Central memory CD4-positive, alpha-beta T cell (primary cell): ENCODE data around the gene PRDM8.
"Not testable (repeated sequence)": the region's sequence is repeated elsewhere in the genome, so short reads cannot be mapped to it uniquely, and the experiment has no call there.

ENCODE experiments used
- DNase-seq: peaks from one replicate; pipeline ENCODE4 v3.0.0; 2022

The PRDM8 gene

DNA sequence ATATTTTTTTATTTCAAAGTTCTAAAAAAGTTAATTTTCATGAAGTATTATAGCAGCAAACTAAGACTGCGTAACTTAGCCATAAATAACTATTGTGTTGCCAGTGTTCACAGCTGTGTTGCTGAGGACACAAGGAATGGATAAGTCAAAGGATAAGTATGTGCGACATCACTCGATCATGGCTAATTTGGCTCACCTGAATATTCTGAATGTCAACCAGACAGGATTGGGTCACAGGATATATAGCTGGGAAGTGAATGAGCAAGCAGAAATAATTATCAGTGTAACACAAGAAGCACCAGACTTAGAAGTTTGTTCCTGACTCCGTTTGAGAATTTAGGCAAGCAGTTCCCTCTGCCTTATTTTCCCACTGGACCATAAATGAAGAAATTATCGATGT, 33.9 kb downstream of the PRDM8 start:
- DNase-seq = no peak

DNA sequence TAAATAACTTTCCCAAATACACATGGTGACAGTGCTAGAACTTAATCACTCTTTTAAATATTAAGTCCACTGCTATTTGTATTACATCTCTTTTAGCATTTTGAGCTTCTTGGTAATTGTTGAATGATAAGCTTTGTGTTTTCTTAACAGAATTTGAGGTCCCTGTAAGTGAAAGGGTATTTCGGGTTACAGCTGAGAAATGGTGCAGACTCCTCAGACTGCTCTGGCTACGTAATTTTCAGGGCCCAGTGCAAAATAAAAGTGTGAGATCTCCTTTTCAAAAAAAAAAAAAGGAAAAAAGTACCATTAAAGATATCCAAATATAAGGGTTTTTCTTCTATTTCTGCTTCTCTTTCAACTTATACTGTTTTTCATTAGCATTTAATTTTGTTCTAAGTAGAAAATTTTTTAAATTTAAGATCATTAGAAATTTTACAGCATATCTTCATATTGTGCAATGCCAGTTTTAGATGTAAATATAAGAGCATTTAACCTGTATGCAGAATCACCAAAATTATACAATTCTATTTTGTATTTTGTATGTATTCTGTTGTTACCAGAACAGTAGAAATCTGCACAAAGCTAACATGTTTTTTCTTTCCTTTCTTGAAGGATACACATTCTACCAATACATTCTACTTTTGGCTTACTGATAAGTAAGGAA, 35.5 kb downstream of the PRDM8 start:
- no peak for DNase-seq

DNA sequence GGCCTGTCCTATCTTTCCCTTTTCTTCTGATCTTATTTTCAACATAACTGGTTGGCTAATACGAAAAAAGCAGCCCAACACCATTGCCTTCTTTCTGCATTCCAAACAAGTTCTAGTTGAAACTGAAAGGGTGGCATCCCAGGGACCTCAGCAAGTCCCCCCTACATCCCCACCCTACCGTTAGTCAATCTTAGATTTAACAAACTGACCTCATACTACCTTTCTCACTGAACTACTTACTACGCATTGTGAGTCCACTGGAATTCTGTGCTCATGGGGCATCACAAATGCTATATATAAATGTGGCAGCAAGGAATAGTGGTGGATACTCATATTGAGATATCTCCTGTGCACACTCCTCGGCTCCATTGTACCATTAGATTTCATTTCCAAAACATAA, 36.1 kb downstream of the PRDM8 start:
- DNase-seq = no peak

DNA sequence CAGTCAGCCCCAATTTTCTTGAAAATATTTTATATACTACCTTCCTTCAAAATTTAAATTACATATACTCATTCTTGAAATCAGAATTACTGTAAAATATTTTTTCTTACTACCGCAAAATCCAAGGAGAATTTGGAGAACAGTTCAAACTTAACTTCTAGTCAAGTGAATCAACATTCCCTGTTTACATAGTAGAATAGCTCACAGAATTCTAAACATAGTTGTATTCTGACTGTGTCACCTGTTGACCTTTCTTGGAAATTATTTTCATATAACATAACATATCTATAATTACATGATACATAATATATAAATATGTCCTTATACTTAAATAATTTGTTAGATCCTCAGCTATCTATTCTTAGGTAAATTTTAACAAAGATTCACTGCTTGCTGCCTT, 38.1 kb downstream of the PRDM8 start:
- no peak for DNase-seq

DNA sequence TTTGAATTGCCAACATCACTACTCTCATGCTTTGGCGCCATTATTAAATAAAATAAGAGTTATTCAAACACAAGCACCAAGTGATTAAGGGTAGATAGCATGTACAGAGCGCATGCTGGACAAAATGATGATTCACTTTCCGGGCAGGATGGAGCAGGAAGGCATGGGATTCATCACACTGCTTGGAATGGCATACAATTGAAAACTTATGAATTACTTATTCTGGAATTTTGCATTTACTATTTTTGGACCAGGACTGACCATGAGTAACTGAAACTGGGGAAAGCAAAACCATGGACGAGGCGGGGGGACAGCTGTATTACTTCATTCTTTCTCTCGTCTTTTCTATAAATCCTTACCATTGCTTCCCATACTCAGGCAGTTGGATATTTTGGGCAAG, 40.7 kb downstream of the PRDM8 start:
- DNase-seq = no peak

DNA sequence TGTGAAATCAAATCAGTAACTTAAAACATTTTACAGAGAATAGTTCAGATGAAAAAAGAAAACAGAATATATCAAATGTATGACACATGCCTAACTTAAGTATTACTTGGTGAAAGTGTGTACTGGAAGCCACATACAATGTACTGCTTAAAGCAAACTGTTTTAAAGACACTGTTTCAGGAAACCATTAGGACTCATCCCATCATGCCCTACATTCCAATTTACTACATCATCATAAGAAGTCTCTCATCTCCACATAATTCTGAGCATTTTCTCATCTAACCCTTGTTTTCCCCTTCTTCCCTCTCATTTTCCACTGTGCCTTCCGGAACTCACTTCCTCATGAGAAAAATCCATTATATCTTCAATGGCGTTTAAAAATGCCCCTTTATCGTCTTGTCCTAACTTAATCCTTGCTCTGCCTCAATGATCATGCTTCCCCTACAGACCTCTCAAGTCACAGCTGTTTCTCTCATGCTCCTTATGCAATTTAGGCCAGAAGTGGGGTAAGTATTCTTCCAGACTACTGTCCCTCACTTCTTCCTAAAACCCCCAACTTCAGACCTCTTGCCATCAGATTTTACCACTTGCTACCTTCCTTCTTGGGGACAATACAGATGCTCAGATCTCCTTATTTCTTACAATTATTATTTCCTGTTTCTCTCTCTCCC, 42.3 kb downstream of the PRDM8 start:
- no peak for DNase-seq

DNA sequence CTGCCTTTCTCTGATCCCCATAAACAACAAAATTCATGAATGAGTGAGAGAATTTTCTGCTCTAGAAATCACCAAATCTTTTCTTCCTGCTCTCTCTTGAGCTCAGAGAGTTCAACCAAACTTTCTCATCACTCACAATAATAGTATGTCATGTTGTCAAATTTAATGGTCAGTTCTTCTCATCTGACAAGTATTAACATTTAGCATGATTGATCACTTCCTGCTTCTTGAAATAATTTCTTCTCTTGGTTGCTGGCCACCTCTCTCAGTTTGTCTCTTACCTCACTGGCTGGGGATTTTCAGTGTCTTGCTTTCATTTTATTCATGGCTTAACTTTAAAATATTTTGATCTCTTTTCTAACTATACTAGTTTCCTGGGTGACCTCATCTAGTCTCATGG, 43.7 kb downstream of the PRDM8 start:
- no peak for DNase-seq

DNA sequence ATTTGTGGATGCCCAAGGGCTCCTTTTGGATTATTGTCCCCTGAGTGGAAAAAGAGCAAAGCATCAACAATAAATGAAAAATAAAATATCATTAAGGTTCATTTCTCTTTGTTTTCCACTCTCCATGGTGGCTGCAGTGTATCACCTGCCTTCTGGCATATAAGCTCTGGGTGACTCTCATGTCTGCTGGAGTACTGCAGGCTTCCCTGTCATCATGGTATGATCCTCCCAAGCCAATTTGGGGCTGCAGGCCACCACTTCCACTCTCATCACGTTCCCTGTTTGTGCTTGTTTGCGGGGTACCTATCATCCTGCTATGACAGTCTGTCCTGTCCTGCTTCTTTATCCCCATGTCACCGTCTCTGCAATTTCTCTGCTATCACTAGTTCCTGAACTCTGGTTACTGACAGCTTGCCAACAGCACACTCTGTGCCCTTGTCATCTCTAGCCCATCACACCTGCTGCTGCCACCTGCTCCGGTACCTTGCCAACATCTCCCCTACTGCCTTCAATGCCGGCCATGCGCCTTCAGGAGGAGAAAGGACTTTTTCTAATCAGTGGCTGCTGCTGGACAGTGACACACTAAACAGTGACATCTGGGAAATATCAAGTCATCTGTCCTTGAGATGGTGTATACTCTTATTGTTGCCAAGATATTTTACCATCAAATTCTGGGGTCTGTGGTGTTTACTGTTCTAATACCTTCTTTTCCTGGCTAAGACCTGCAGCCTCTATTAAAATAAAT, 46.1 kb downstream of the PRDM8 start:
- no peak for DNase-seq

DNA sequence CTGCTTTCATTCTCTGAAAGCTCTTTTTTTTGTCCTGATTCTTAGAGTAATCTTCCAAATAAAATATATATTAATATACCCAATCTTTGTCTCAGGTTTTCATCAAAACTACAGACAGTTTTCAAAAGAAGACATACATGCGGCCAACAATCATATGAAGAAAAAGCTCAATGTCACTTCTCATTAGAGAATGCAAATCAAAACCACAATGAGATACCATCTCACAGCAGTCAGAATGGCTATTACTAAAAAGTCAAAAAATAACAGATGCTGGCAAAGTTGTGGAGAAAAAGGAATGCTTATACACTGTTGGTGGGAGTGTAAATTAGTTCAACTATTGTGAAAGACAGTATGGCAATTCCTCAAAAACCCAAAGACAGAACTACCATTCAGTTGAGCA, 50.2 kb downstream of the PRDM8 start:
- DNase-seq = not testable (repeated sequence)

DNA sequence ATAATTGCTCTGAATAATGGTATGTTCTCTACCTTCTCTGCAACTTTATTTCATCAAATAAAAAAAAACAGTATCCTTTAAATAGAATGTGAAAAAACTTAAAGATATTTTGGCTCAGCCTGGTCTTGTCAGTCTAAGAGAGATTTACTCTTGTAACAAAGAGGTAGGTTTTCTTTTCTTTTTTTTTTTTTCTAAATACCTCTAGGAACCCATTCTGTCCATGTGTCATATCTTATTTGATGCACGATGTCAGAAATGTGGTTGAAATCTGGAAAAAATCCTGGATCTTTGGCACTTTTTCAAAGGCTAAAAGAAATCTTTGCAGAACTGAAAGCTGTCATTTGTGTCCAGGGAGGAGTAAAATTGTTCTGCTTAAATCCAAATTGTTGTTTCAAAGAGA, 51.8 kb downstream of the PRDM8 start:
- no peak for DNase-seq

DNA sequence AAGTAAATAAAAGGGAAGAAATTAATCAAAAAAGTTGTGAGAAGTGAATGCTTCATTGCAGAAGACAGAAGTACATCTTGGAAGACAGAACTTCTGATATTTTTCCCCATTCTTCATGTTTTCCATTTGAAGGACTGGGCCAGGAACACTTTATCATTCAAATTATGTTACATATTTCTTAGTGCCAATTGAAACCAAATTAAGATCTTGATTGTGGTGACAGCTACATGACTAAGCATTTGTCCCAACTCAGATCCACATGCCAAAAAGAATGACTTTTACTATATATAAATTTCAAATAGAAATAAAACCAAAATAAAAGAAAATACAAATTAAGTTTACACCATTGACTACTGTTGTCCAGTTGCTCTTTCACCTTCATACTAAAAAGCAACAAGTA, 55.1 kb downstream of the PRDM8 start:
- DNase-seq = no peak

DNA sequence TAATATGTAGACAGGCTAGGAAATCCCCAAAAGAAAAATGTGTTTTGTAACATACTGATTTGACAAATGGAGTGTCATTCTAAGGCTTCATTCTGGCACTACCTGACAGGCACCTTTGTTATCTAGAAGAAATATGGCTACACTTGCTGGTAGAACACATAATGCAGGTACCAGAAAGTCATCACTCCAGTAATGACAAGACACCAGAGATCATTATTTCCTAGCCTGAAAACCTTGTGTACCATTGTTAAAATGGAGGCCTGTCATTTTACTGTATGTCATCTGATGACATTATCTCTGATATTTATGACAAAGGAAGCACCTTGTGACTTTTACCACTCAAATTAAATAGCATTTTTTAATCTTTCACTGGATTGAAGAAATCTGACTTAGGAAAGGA, 55.6 kb downstream of the PRDM8 start:
- DNase-seq = no peak

DNA sequence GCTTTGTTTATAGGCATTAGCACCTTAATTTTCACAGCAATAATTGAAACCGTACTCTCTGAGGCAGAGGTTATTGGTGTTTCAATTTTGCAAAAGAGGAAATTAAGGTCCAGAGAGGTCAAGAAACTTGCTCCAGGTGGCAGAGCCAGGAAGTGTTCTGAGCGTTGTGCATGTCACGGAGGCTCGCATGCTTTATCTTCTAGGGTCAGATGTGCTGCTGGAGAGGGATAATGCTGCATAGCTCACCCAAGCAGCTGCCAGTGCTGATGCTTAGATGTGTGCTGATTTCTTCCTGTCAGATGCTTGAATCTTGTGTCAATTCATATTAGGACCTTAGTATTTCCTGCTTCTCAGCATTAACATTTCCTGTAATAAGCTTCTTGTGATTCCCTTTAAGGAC, 56.2 kb downstream of the PRDM8 start:
- no peak for DNase-seq
